ENCODE results near the gene NUP98. TPM values are rescaled to one million over a fixed set of nuclear protein-coding genes. Genes with fewer than 3 reads are reported as not detected.
A peak's percentile ranks its signal among the peaks of the same experiment; 100 is the strongest.

NUP98 gene
- total and polyA plus RNA-seq, 2 of the 13 experiments (the other 11 are each of a cell fraction or from before 2014, with no cell fraction given) = 76.6 to 85.3 TPM

DNA sequence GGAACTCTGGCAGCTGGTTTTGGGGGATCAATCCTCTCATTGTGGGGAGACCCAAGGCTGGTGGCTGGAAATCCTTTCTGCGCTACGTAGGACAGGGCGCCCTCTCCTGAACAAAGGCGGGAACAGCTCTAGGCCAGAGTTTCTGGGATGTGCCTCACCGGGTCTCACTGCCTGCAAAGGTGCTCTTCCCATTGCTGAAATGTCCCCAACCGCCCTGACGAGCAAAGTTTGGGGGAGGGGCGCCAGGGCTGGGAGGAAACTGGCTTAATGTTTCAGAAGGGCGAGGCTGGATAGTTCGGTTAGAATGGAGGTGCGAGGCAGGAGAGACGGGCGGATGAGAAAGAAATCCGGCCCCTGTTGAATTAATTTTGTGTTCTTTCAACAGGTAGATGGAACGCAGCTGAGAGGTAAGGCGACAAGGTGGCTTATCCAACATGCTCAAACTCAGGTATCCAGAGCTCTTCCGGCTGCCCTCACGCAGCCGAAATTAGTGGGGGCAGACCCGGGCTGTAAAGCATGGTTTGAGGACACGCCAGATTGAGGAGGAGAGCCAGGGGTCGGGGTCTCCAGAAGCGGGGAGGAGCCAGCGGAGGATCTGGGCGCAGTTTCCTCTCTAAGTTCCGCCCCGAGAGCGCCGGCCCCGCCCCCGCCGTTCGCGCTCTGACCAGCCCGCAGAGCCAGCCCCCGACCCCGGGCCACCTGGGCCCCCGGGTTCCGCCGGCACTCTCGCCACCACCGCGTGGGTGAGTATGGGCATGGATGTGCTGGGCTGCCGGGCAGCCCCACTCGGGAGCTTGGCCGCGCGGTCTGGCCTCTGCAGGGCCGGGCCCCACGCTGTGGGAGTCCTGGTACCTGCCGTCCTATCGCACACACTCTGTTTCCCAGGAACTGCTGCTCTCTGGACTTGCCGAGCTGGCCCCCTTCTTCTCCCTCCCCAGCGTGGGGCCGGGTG, 10.8 kb upstream of the NUP98 start, which contains the start of gene PGAP2 (continued):
- TF ChIP-seq ZNF33A (CRISPR knock-in tag; IDR thresholded peaks at IDR 0.05; ENCODE audit: borderline replicate concordance) (no peak), ZNF431 (CRISPR knock-in tag; IDR thresholded peaks at IDR 0.05; ENCODE audit: borderline replicate concordance, low read depth) (no peak), ZNF720 (CRISPR knock-in tag; IDR thresholded peaks at IDR 0.05) (no peak), IRF2 (CRISPR knock-in tag; IDR thresholded peaks at IDR 0.05) (no peak), CEBPG (CRISPR knock-in tag; IDR thresholded peaks at IDR 0.05) (0 out of 2 replicates have a peak, but pooled peaks have one; percentile 15), BORCS8-MEF2B (CRISPR knock-in tag; IDR thresholded peaks at IDR 0.05) (no peak), TEAD2 (CRISPR knock-in tag; IDR thresholded peaks at IDR 0.05) (no peak), KMT2A (CRISPR knock-in tag; IDR thresholded peaks at IDR 0.05) (no peak), ZNF776 (CRISPR knock-in tag; IDR thresholded peaks at IDR 0.05) (no peak), PAF1 (CRISPR knock-in tag; IDR thresholded peaks at IDR 0.05) (no peak), SKI (IDR thresholded peaks at IDR 0.05; ENCODE audit: partially characterized antibody) (no peak), SETDB1 (CRISPR knock-in tag; IDR thresholded peaks at IDR 0.05; ENCODE audit: borderline replicate concordance) (no peak), CENPT (CRISPR knock-in tag; IDR thresholded peaks at IDR 0.05; ENCODE audit: low read depth) (no peak), ZNF446 (CRISPR knock-in tag; IDR thresholded peaks at IDR 0.05) (0 out of 2 replicates have a peak, but pooled peaks have one; percentile 59)
- TF ChIP-seq, protein P1, sequence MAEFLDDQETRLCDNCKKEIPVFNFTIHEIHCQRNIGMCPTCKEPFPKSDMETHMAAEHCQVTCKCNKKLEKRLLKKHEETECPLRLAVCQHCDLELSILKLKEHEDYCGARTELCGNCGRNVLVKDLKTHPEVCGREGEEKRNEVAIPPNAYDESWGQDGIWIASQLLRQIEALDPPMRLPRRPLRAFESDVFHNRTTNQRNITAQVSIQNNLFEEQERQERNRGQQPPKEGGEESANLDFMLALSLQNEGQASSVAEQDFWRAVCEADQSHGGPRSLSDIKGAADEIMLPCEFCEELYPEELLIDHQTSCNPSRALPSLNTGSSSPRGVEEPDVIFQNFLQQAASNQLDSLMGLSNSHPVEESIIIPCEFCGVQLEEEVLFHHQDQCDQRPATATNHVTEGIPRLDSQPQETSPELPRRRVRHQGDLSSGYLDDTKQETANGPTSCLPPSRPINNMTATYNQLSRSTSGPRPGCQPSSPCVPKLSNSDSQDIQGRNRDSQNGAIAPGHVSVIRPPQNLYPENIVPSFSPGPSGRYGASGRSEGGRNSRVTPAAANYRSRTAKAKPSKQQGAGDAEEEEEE (CRISPR knock-in tag; IDR thresholded peaks at IDR 0.05; ENCODE audit: borderline replicate concordance) = no peak
- TF ChIP-seq, protein P2, sequence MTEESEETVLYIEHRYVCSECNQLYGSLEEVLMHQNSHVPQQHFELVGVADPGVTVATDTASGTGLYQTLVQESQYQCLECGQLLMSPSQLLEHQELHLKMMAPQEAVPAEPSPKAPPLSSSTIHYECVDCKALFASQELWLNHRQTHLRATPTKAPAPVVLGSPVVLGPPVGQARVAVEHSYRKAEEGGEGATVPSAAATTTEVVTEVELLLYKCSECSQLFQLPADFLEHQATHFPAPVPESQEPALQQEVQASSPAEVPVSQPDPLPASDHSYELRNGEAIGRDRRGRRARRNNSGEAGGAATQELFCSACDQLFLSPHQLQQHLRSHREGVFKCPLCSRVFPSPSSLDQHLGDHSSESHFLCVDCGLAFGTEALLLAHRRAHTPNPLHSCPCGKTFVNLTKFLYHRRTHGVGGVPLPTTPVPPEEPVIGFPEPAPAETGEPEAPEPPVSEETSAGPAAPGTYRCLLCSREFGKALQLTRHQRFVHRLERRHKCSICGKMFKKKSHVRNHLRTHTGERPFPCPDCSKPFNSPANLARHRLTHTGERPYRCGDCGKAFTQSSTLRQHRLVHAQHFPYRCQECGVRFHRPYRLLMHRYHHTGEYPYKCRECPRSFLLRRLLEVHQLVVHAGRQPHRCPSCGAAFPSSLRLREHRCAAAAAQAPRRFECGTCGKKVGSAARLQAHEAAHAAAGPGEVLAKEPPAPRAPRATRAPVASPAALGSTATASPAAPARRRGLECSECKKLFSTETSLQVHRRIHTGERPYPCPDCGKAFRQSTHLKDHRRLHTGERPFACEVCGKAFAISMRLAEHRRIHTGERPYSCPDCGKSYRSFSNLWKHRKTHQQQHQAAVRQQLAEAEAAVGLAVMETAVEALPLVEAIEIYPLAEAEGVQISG (CRISPR knock-in tag; IDR thresholded peaks at IDR 0.05) = no peak
- TF ChIP-seq, protein P3, sequence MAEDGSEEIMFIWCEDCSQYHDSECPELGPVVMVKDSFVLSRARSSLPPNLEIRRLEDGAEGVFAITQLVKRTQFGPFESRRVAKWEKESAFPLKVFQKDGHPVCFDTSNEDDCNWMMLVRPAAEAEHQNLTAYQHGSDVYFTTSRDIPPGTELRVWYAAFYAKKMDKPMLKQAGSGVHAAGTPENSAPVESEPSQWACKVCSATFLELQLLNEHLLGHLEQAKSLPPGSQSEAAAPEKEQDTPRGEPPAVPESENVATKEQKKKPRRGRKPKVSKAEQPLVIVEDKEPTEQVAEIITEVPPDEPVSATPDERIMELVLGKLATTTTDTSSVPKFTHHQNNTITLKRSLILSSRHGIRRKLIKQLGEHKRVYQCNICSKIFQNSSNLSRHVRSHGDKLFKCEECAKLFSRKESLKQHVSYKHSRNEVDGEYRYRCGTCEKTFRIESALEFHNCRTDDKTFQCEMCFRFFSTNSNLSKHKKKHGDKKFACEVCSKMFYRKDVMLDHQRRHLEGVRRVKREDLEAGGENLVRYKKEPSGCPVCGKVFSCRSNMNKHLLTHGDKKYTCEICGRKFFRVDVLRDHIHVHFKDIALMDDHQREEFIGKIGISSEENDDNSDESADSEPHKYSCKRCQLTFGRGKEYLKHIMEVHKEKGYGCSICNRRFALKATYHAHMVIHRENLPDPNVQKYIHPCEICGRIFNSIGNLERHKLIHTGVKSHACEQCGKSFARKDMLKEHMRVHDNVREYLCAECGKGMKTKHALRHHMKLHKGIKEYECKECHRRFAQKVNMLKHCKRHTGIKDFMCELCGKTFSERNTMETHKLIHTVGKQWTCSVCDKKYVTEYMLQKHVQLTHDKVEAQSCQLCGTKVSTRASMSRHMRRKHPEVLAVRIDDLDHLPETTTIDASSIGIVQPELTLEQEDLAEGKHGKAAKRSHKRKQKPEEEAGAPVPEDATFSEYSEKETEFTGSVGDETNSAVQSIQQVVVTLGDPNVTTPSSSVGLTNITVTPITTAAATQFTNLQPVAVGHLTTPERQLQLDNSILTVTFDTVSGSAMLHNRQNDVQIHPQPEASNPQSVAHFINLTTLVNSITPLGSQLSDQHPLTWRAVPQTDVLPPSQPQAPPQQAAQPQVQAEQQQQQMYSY (CRISPR knock-in tag; IDR thresholded peaks at IDR 0.05) = no peak
- TF ChIP-seq, protein P4, sequence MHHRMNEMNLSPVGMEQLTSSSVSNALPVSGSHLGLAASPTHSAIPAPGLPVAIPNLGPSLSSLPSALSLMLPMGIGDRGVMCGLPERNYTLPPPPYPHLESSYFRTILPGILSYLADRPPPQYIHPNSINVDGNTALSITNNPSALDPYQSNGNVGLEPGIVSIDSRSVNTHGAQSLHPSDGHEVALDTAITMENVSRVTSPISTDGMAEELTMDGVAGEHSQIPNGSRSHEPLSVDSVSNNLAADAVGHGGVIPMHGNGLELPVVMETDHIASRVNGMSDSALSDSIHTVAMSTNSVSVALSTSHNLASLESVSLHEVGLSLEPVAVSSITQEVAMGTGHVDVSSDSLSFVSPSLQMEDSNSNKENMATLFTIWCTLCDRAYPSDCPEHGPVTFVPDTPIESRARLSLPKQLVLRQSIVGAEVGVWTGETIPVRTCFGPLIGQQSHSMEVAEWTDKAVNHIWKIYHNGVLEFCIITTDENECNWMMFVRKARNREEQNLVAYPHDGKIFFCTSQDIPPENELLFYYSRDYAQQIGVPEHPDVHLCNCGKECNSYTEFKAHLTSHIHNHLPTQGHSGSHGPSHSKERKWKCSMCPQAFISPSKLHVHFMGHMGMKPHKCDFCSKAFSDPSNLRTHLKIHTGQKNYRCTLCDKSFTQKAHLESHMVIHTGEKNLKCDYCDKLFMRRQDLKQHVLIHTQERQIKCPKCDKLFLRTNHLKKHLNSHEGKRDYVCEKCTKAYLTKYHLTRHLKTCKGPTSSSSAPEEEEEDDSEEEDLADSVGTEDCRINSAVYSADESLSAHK (CRISPR knock-in tag; IDR thresholded peaks at IDR 0.05; ENCODE audit: borderline replicate concordance) = no peak
